Measurements from ENCODE around the gene FAM219A. TPM values are rescaled to one million over a fixed set of nuclear protein-coding genes. Genes with fewer than 3 reads are reported as not detected.

Gene FAM219A
- total and polyA plus RNA-seq, 3 donors from 2014 or later: 12.2 to 17.9 (median 12.6) TPM

DNA sequence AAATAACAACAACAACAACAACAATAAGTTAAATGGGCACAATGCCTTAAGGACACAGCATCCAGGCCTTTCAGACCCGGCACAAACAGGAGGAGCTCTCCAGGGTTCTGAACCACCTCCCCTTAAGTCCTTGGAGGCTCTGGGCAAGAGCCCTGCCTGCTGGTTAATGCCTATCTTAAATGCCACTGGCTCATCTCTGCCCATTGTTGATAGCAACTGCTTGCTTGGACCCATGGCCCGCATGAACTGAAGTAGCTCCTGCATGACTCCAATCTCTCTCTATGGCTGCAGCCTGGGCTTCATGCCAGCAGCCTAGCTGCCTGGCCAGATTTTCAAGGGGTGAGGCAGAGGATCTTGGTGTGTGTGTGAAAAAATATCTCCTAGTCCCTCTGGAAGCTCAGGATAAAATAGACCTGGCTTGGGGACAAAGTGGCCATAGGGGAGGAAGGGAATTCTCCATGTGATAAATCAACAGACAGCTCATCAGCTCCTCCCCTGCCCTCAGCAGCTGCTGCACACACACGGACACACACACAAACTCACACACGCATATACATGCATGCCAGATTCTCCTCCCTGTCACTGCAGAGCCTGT, 27.4 kb downstream of the FAM219A start:
- no peak for TF ChIP-seq POLR2A (IDR thresholded peaks at IDR 0.05)
- TF ChIP-seq, protein P1, sequence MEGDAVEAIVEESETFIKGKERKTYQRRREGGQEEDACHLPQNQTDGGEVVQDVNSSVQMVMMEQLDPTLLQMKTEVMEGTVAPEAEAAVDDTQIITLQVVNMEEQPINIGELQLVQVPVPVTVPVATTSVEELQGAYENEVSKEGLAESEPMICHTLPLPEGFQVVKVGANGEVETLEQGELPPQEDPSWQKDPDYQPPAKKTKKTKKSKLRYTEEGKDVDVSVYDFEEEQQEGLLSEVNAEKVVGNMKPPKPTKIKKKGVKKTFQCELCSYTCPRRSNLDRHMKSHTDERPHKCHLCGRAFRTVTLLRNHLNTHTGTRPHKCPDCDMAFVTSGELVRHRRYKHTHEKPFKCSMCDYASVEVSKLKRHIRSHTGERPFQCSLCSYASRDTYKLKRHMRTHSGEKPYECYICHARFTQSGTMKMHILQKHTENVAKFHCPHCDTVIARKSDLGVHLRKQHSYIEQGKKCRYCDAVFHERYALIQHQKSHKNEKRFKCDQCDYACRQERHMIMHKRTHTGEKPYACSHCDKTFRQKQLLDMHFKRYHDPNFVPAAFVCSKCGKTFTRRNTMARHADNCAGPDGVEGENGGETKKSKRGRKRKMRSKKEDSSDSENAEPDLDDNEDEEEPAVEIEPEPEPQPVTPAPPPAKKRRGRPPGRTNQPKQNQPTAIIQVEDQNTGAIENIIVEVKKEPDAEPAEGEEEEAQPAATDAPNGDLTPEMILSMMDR (IDR thresholded peaks at IDR 0.05): no peak
- H3K4me3 ChIP-seq: no peak overlapping the region
- intact Hi-C loops (cut with DNase I; ENCODE audit: low total_unique reads): no loop called here
- H3K9me3 ChIP-seq: no peaks in the 10 kb centered on the region
- 31 to 43% methylated on average over 4 of the region's 4 CpGs for WGBS, 2 donors
- DNase-seq: peak; percentile 56
- peaks cover 10% of the 10 kb centered on the region for H3K4me1 ChIP-seq
- H3K27me3 ChIP-seq: no peaks in the 10 kb centered on the region
- H3K36me3 ChIP-seq (ENCODE audit: low read depth, missing control alignments): no peaks in the 10 kb centered on the region
- no peak overlapping the region for H3K27ac ChIP-seq

DNA sequence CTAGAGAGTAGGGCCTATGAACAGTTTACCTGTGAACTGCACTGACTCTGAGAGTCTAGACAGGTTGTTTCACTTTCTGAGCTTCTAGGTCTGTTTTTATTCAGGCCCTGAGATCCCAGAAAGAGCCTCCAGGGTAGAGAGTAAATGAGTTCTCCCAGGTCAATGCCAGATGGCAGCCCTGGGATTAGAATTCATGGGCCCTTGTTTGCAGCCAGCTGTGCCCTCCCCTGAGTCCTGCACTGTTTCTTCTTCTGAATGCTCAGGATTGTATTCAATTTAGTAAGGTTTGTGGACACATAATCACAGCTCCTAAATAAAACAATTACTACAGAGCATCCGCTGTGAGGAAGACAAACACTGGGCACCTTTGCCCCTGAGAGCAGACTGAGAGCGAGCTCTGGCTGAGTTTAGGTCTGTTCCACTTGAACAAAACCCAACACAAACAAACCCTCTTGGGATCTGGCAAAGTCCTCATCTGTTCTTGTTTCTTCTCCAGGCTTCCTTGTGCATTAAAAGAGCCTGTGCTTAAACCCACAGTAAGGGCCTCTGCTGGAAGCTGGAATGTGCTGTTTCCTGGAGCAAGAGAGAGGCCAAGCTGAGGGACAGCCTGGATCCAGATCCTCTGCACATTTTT, 29.9 kb downstream of the FAM219A start:
- H3K4me3 ChIP-seq: no peak overlapping the region
- intact Hi-C loops (cut with DNase I; ENCODE audit: low total_unique reads): no loop called here
- no peaks in the 10 kb centered on the region for H3K27me3 ChIP-seq
- peaks cover 10% of the 10 kb centered on the region for H3K4me1 ChIP-seq
- no peak overlapping the region for H3K27ac ChIP-seq
- no peaks in the 10 kb centered on the region for H3K36me3 ChIP-seq (ENCODE audit: low read depth, missing control alignments)
- WGBS, 2 donors: 65 to 78% methylated on average over 2 of the region's 2 CpGs
- TF ChIP-seq POLR2A (IDR thresholded peaks at IDR 0.05): no peak
- TF ChIP-seq, protein P1 (IDR thresholded peaks at IDR 0.05): no peak
- DNase-seq: no peak
- no peaks in the 10 kb centered on the region for H3K9me3 ChIP-seq

DNA sequence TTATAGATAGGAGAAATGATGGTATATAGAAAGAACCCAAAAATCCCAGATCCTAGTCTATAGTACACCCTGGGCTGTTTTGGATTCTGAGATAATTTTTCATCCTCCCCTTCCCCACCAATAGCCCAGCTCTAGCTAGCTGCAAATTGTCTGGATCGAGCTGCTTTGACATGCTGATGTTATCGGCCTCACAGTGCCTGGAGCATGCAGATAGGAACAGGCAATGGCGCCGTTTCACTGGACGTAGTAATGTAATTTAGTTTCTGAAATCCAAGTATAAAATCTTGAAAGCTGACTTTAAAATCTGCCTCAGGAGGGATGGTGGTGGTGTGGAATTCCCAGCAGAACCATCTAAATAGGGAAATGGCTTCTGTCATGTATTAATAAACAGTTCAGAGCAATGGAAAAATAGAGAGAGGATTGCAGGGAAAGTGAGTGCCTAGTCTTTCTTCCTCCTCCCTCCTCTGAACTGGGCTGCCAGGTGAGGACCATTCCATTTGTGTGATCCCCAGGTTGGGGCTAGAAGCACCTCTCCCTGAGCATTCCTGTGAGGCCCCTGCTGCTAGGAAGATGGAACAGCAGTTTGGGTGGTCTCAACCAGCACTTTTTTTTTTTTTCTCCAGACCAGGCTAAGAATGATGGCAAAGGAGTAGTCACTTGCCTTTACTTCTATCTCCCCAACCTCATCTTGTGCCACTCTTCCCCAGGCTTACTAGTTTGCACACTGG, 31.9 kb downstream of the FAM219A start:
- DNase-seq: no peak
- no peak for TF ChIP-seq POLR2A (IDR thresholded peaks at IDR 0.05)
- TF ChIP-seq, protein P1 (IDR thresholded peaks at IDR 0.05): no peak
- Histone ChIP-seq H3K9me3 (no peaks in the 10 kb centered on the region), H3K27ac (no peak overlapping the region), H3K36me3 (ENCODE audit: low read depth, missing control alignments) (no peaks in the 10 kb centered on the region), H3K4me1 (peaks cover 10% of the 10 kb centered on the region), H3K4me3 (no peak overlapping the region), H3K27me3 (no peaks in the 10 kb centered on the region)
- intact Hi-C loops (cut with DNase I; ENCODE audit: low total_unique reads): no loop called here
- 80 to 86% methylated on average over 5 of the region's 5 CpGs for WGBS, 2 donors

DNA sequence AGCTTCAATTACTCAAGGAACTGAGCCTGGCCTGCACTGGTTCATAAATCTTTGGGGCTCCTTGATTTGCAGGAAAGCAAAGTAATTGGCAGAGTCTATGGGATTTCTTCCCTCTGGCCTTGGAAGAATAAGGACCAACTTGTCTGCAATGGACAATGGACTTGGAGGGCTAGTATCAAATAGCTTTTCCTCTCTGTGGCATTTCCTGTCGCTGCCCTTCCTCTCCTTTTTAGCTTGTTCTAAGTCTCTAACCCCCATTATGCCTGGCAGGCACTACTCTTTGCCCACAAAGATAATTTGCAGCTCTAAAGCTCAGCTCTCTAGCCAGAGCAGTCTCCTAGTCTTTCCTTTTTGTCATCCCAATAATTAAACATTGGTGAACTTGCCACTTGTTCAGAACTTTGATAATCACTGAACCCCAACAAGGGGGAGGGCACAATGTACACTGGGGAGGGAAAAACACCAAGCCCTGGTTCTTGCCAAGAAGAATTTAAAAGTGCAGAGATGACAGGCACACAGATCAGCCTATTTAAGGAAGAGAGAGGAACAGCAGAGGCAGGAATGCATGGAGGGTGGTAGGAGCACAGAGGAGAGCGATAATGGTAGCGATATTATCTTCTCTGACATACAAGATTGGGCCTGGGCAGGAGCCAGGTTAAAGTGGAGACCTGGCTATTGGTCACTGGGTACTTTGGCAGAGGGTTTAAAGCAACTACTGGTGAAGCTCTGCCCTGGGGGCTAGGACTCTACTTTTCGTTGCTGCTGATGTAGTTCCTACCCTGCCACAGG, 38.5 kb downstream of the FAM219A start:
- no peak for TF ChIP-seq POLR2A (IDR thresholded peaks at IDR 0.05)
- TF ChIP-seq, protein P1 (IDR thresholded peaks at IDR 0.05): no peak

More for the DNA sequence above, 38.5 kb downstream of the FAM219A start:
- H3K27ac ChIP-seq: no peak overlapping the region
- no peak for DNase-seq
- no peaks in the 10 kb centered on the region for H3K4me1 ChIP-seq
- H3K4me3 ChIP-seq: no peak overlapping the region
- 86% methylated on average over 4 of the region's 4 CpGs for WGBS, 2 donors
- H3K36me3 ChIP-seq (ENCODE audit: low read depth, missing control alignments): no peaks in the 10 kb centered on the region
- intact Hi-C loops (cut with DNase I; ENCODE audit: low total_unique reads): no loop called here
- no peaks in the 10 kb centered on the region for H3K27me3 ChIP-seq
- no peaks in the 10 kb centered on the region for H3K9me3 ChIP-seq

Data from testis (tissue), 3 donors.